ENCODE results near the gene CASK.

Gene CASK

GRCh38 chrX:41559235-41560052, 363.9 kb downstream of the CASK start:
- peak; percentile 32 for DNase-seq (ENCODE audit: low spot score)

- peak; percentile 31 for DNase-seq (ENCODE audit: low spot score)
These were observed 364.8 kb downstream of the CASK start for GRCh38 chrX:41558531-41558930.

DNA sequence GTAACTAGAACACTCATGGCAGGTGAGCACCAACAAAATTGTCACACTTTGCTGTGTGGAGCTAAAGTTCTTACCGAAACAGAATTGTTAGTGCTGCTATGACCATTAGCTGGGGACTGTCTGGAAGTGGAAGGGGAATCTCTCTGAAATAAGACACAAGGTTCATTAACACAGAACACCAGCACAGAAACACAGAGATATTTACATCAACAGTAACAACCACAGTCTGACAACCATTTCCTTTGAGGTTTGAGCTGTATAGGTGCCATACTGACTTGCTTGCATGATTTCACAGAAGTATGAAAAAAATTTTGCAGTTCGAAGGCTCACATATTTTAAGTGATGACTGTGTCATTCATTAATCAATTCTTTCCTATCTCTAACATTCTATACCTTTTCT, 366.4 kb downstream of the CASK start:
- DNase-seq (ENCODE audit: low spot score): peak; percentile 42

GRCh38 chrX:41553688-41554087, 369.7 kb downstream of the CASK start:
- DNase-seq (ENCODE audit: low spot score): no peak

DNA sequence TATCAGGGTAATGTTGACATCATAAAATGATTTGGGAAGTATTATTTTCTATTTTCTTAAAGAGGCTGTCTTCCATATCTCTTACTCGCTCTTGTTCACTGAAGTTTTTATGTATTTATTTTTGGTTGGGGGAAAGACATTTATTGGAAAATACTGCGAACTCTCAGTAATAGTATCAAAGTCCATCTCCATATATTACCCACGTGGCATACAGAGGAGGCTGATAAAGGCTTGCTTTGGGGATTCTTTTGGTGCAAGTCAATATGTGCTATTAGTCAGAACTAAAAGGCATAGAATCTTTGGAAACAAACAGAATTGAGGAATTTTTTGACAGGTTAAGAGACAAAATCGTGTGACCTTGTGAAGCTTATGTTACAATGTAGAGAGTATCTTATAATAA, 374.9 kb downstream of the CASK start:
- no peak for DNase-seq (ENCODE audit: low spot score)

DNA sequence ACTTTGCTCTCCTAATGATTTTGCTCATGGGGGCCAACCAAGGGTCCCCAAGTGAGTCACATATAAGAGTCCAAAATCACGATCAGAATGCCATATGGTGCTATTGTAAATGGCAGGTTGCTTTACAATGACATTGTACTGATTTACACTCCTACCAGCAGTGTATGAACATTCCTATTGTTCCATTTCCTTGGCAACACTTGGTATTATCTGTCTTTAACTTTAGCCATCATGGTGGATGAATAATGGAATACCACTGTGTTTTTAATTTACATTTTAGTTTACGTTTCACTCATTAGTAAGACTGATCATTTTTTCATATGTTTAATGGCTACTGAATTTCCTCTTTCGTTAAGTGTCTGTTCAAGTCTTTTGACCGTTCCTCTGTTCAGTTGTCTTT, 379.7 kb downstream of the CASK start:
- no peak for DNase-seq (ENCODE audit: low spot score)

DNA sequence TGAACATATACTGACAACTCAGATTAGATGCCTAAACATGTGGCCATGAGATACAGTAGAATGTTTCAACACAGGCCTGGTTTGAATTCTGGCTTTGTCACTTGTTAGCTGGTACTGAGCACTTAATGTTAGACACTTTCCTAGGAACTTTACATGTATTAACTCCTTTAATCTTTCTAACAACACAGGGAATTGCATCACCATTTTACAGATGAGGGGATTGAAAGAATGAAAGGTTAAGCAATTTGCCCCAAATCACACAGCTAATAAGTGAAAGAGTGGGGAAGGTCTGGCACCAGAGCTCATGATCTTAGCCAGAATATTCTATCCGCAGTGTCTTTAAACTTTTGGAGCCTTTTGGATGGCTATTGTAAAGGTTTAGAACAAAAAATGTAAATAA, 380.3 kb downstream of the CASK start:
- DNase-seq (ENCODE audit: low spot score): no peak

DNA sequence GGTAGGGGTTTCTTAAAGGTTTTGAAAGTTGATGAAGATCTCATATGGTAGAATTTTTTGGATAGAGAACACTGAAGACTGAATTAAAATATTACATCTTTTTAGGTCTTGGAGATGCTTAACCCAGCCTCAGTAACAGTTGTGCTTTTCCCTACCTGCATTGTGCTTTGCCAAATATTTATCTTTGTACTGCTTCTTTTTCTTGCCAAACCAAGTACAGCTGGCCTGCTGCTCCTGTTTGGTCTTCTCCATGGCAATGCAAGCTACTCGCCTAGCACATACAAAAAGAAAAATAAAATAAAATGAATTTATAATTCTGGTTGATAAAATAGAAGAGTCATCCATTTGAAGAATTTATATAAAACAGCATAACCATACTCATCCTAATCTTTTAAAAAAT, 380.8 kb downstream of the CASK start:
- no peak for DNase-seq (ENCODE audit: low spot score)

- no peak for DNase-seq (ENCODE audit: low spot score)
These were observed 381.2 kb downstream of the CASK start for GRCh38 chrX:41542135-41542534.

DNA sequence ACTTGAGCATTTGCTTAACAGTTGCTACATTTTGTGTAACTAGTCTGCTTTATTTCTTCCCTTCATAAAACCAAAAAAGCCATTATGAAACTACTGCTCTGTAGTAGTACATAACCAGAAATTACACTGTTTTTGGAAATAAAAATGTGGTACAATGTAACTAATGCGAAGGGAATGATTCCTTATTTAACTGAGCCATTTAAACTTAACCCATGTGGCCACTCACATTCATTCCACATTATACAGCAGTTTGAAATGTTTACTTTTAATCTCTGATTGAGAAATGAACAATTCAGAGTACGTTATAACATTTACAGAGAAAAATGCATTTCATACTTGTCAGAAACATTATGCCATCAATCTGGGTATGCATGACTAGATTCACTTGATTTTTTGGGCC, 382.0 kb downstream of the CASK start:
- DNase-seq (ENCODE audit: low spot score): no peak

DNA sequence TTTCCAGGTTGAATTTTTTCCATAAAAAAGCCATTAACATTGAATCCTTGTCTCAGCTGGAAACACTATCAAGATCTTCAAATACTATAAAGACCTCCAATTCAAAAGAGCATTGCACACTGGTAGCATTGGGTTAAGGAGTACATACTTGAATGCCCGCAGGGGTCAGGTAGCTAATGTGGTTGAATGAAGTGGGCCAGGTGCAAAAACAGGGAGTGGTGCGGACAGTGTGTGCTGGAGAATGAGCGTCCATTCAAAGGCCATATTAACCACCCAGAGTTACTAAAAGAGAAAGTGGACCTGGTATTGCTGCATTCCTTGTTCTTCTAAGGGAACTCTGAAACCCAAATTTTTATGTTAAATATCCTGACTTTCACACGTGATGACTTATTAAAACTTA, 384.6 kb downstream of the CASK start:
- DNase-seq (ENCODE audit: low spot score): no peak

DNA sequence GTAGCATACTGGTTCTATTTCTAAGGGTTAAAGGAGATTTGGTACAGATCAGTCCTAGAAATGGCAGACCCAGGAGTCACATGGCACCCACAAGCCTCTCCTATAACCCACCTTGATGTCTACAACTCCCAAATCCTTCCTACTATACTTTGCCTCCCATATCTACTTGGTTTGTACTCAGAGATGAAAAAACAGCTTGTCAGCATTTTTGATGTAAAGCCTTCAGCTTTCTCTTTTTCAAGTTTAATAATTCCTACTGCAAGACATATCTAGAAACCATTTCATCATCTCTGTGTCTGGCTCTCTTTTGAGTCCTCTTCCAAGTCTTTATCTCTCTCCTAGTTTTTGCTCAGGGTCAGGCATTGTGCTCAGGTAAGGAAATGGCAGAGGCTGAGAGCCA, 393.3 kb downstream of the CASK start:
- DNase-seq (ENCODE audit: low spot score): no peak

- no peak for DNase-seq (ENCODE audit: low spot score)
These were observed 394.1 kb downstream of the CASK start for GRCh38 chrX:41529221-41529620.

DNA sequence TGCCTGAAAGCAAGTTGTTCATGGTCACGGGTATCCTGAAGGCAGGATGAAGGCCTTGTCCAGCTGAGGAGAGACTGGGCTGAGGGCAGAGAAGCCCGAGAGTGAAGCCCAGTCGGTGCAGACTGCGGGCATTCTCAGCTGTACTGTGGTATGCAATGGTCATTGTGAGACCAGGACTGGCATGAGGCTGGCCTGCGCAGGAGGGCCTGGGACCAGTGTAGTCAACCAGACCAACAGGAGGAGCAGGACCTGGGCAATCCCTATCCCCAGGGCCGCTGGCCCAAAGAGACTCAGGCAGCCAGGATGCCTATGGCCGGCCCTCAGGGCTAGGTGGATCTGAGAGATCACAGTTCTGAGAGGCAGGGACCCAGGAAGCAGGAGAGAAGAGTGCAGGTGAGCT, 394.6 kb downstream of the CASK start:
- no peak for DNase-seq (ENCODE audit: low spot score)

DNA sequence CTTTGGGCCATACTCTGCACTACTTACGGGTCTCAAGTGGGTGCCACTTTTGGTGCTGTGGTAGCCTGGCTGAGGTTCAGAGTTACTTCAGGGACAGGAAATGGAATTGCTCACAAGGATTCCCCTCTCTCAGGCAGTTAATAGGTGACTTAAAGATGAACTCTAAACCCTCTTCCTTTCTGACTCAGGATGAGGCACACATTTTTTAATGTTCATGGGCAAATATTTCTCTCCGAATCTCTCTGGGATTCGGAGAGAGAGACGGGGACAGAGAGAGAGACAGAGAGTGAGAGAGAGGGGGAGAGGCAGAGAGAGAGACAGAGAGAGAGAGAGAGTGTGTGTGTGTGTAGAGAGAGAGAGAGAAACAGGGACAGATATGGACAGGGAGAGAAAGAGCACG, 396.4 kb downstream of the CASK start:
- peak; percentile 12 for DNase-seq (ENCODE audit: low spot score)

- no peak for DNase-seq (ENCODE audit: low spot score)
These were observed 397.1 kb downstream of the CASK start for GRCh38 chrX:41526271-41526670.

DNA sequence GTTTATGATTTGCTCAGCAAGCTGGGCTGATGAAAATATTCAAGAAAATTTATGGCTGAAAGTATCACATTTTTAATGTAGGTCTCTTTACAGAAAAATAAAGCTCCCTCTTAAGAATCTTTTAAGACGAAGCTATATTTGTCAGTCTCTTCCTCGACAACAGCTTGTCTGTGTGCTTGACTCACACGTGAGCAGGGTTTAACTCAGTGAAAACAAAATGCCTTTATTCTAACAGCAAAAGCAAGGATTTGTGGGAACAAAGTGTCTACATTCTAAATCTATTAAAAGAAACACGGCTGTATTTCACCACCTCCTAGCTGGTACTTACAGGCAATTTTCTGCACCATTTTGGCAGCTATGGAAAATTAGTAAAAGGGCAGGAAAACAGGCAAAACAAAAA, 400.7 kb downstream of the CASK start:
- no peak for DNase-seq (ENCODE audit: low spot score)

- no peak for DNase-seq (ENCODE audit: low spot score)
These were observed 401.3 kb downstream of the CASK start for GRCh38 chrX:41522081-41522480.

DNA sequence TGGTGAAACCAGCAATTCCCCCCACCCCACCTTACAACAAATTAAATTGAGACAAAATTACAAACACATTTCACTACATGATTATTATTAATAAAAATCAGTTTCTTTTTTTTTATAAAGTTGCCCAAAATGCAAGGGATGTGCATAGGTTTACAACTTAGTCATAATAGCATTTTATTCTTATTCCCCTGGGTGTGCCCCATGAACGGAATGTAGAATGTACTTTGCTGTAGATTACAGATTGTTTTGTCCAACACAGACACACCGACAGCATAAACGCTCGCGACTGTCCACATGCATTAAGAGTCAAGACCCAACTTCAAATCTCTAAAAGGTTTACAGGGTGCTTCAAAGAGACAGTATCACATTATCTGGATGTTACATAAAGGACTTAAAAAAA, 403.9 kb downstream of the CASK start:
- DNase-seq (ENCODE audit: low spot score): no peak

DNA sequence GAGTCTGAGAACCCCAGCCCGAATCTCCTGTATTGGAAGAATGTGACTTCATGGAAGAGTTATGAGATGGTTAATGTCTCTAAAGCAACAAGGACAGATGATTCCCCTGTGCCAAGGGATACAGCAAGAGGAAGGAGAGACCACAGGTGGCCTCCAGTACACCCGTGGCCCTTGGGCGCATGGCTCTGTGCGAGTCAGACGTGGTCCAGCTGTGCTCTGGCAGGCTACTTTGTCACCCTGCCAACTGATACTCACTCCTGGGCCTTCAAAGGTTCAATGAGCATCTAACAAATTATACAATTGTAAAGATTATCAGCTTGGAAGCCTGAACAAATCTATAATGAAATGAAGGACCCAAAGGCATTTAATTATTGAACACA, 404.5 kb downstream of the CASK start:
- no peak for DNase-seq (ENCODE audit: low spot score)

- peak; percentile 21 for DNase-seq (ENCODE audit: low spot score)
These were observed 405.1 kb downstream of the CASK start for GRCh38 chrX:41518127-41518840.

DNA sequence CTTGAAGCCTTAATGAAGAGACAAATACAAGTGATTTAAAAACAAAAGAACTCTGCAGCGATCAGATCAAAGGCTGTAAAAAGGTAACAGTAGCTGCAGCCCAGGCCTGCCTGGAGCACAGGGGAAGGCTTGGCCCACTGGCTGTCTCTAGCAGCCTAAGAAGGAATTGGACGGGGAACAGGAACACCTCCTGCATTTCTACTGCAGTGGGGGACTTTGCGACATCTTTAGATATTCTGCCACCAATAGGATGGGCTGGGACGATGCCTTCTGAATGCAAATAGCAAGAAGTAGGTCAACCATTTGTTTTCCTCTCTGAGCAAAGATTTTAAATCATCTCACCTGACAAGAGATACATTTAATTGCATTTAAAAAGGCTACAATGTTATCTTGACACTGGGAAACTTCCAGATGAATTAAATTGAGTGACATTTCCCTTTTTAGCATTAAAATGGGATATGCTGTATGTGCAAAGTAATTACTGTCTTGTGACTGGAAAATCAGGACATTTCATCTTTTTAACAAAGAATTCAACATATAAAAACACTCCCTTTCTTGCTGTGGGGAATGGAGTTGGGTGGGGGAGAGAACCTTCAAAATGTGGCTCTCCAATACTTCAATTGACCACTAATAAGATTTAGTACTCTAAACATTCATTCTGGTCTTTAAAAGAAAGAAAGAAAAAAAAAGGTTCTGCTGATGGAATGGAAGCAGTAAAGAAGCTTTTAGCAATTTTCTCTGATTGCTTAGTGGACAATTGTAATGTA, 406.2 kb downstream of the CASK start:
- DNase-seq (ENCODE audit: low spot score): no peak

- DNase-seq (ENCODE audit: low spot score): no peak
These were observed 406.9 kb downstream of the CASK start for GRCh38 chrX:41516456-41516855.
